NCI-H2196 (cell line): ENCODE data around the gene FRAT2.

Experiments
- DNase-seq: peaks from one replicate; lab custom pipeline; 2025; ENCODE audit not compliant: unreplicated experiment; lab: John Stamatoyannopoulos, UW

Gene FRAT2, protein sequence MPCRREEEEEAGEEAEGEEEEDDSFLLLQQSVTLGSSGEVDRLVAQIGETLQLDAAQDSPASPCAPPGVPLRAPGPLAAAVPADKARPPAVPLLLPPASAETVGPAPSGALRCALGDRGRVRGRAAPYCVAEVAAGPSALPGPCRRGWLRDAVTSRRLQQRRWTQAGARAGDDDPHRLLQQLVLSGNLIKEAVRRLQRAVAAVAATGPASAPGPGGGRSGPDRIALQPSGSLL

DNA sequence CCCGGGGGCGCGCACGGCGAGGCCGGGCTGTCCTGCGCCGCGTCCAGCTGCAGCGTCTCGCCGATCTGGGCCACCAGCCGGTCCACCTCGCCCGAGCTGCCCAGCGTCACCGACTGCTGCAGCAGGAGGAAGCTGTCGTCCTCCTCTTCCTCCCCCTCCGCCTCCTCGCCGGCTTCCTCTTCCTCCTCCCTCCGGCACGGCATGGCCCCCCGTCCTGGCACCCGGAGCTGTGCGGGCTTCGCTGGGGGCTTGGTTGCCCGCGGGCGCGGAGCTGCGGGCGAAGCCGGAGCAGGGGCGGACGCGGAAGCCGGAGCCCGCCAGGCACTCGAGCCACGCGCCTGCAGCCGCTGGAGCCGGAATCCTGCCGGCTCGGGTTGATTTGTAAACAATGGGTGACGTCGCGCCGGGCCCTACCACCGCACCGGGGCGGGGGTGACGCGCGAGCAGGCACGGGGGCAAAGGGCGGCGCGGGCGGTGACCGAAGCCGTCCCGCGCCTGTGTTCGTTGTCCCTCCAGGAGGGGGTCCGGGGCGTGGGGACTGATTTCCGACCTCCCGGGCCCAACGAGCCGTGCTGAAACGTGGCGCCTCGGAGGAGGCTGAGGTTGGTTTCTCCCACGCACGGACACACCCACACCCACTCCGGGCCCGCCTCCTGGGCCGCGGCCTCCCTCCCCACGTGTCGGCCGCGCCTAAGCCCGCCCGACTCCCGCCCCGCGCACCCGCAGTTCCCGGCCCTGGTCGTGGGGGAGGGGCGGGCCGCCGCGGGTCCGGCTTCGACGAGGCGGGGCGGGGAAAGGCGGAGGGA, at the start of gene FRAT2:
TSS of gene FRAT2 (minus strand) at position 360 of the 806 bp plus-strand sequence. CDS start at position 203, 157 bp downstream.
- DNase-seq, result peak; percentile 60

DNA sequence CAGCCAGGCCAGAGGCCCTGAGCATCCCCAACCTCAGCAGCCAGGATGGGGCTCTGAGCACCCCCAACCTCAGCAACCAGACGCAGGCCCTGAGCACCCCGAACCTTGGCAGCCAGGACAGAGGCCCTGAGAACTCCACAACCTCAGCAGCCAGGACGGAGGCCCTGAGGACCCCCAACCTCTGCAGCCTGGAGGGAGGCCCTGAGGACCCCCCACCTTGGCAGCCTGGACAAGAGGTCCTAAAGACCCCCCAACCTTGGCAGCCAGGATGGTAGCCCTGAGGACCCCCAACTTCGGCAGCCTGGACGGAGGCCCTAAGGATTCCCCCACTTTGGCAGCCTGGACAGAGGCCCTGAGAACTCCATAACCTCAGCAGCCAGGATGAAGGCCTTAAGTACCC, 49.6 kb upstream of the FRAT2 start:
- no peak for DNase-seq

DNA sequence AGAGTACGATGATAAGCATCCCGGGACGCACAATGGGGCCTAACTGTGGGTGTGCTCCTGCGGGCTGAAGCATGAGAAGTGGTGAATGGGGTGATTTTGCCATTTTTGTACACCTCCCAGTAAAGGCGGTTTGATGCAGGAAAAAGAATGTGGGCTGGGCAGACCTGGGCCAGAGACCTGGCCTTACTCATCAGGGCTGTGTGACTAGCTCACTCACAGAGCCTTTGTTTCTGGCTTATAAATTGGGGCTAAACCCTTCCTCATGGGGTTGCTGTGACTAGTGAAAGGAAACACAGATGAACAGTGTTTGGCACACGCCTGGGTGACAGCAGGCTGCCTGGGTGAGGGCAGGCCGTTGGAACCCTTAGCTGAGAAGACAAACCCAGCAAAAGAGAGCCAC, 48.6 kb upstream of the FRAT2 start:
- DNase-seq, result no peak

DNA sequence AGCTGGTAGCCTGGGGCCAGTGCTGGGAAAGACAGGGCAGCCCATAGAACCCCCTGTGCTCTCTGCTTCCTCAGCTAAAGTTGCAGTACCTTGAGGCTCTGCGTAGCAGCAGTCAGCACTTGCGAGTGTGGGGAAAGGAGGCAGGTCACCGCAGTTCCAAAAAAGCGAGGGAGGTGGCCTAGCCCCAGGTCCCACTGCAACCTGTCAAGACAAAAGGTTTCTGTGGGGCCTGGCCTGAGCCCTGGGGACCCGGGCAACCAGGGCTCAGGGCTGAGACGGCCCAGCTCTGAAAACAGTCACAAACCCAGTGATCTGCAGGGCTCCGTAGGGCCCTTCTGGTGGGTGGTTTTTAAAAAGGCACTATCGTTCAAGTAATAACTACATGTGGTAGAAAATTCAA, 47.1 kb upstream of the FRAT2 start:
- DNase-seq, result no peak

GRCh38 chr10:97380516-97380915, 46.0 kb upstream of the FRAT2 start:
- DNase-seq, result no peak

DNA sequence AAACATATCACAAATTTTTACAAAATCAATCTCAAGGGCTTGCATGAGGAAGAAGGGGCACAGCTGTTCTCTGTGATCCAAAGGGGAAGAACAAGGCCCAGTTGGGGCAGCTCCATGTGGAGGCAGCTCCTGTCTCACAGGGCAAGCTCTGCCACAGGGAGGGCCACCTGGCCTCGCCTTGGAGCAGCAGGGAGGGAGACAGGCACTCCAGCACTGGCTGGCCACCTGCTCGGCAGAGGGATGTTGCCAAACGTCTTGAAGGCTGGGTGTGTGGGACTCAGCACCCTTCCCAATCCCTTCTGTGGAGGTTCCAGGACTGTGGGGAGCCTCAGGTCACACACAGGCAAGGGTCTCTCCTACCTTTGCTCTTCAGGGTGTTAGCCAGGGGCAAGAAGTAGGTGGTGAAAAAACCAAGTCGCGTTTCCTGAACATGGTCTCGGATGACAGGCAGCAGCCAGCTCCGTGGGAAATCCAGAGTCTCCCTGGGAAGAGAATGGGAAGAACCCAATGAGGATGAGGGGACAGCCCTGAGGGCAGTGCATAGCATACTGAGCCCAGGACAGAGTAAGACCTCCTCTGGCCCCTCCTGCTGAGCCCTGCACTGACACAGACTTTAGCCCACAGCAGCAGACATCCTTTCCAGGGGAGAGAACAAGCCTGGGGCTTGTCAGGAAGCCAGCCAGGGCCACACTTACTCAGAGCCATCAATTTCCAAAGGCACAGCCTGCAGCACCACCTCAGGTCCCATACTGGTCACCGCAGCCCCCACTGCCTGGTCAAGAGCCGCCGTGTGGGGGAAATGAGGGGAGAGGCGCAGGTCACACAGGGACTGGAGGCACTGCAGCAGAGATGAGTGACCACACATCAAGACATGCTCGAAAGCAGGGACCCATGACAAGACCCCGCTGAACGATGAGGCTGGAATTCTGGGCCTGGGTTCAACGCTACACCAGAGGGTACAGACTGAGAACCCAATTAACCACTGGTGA, 44.7 kb upstream of the FRAT2 start:
- no peak for DNase-seq

GRCh38 chr10:97376413-97376812, 41.9 kb upstream of the FRAT2 start:
- no peak for DNase-seq

- DNase-seq, result no peak
Measured at GRCh38 chr10:97373456-97373855, 38.9 kb upstream of the FRAT2 start.

DNA sequence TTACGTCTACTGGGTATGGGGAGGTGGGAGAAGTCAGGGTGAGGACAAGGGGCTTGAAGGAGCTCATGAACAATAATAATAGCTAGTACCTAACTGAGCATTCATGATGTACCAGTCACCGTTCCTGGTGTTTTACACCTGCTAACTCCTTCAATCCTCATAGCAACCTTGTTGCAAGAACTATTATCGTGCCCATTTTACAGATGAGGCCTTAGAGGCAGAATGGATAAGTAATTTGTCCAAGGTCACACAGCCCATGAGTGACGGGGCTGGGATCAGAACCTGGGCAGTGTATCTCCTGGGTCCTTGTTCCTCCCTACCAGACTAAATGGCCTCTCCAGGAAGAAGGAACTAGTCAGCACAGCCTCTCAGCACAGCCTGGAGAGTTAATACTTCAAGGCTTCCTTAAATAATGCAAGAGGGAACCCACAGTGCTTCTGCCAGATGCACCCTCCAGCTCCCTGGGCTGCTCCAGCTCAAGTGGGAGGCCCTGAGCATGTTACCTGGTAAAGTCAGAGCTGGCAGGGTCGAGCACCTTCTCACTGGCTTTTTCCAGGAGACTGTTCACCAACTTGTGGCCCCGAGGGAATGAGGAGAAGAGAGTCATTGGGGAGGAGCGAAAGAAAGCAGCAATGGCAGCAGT, 37.8 kb upstream of the FRAT2 start:
- no peak for DNase-seq

GRCh38 chr10:97371696-97372095, 37.2 kb upstream of the FRAT2 start:
- no peak for DNase-seq

GRCh38 chr10:97367126-97367649, 32.7 kb upstream of the FRAT2 start:
- DNase-seq, result no peak

GRCh38 chr10:97366572-97366971, 32.0 kb upstream of the FRAT2 start:
- DNase-seq, result no peak

- no peak for DNase-seq
Measured at GRCh38 chr10:97365761-97366351, 31.3 kb upstream of the FRAT2 start.

- DNase-seq, result no peak
Measured at GRCh38 chr10:97363071-97363470, 28.5 kb upstream of the FRAT2 start.

GRCh38 chr10:97362310-97363033, 27.9 kb upstream of the FRAT2 start:
- DNase-seq, result no peak

DNA sequence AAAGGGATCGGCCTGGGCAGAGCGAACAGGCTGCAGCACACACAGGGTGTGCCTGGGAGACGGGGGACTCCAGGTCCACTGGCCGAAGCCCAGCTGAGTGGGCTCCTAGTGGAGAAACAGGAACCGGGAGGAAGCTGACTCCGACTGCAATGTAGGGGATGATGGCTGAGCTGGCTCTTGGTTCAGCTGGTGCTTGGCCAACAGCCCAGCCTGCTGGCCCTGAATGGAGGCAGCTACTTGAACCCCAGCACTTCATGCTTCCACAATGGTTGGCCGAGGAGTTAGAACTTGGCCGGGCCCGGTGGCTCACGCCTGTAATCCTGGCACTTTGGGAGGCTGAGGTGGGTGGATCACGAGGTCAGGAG, 27.0 kb upstream of the FRAT2 start:
- DNase-seq, result no peak

GRCh38 chr10:97360705-97361536, 26.4 kb upstream of the FRAT2 start:
- no peak for DNase-seq

GRCh38 chr10:97358781-97359180, 24.3 kb upstream of the FRAT2 start:
- DNase-seq, result no peak

GRCh38 chr10:97358349-97358748, 23.8 kb upstream of the FRAT2 start:
- DNase-seq, result no peak
